ENCODE data around the gene CTNNAL1.

- TF ChIP-seq CTCF (IDR thresholded peaks at IDR 0.05; ENCODE audit: low read depth, low read length) (no peak), EZH2phosphoT487 (IDR thresholded peaks at IDR 0.05; ENCODE audit: low read depth) (no peak)
These were observed 33.0 kb upstream of the CTNNAL1 start for GRCh38 chr9:109046346-109046745.
